Measurements from ENCODE around the gene SLC35C1.

DNA sequence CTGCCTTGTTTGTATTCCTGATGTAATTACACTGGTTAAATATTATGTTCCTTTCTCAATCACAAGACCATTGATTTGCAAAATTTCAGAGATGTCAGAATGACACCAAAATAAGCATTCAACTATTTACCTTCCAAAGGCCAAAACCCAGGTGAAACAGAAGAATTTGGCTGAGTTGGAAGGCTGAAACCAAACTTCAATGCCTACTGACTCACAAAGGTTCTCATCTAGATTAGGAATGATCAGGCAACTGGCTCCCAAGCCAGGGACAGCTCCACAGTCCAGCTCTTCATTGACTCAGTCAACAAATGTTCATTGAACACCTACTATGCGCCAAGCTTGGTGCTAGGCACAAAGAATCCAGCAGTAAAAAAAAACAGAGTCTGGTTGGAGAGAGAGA lies 13.4 kb upstream of the SLC35C1 start:
- no peak for TF ChIP-seq POLR2AphosphoS5 (IDR thresholded peaks at IDR 0.05)
- TF ChIP-seq, protein P1, sequence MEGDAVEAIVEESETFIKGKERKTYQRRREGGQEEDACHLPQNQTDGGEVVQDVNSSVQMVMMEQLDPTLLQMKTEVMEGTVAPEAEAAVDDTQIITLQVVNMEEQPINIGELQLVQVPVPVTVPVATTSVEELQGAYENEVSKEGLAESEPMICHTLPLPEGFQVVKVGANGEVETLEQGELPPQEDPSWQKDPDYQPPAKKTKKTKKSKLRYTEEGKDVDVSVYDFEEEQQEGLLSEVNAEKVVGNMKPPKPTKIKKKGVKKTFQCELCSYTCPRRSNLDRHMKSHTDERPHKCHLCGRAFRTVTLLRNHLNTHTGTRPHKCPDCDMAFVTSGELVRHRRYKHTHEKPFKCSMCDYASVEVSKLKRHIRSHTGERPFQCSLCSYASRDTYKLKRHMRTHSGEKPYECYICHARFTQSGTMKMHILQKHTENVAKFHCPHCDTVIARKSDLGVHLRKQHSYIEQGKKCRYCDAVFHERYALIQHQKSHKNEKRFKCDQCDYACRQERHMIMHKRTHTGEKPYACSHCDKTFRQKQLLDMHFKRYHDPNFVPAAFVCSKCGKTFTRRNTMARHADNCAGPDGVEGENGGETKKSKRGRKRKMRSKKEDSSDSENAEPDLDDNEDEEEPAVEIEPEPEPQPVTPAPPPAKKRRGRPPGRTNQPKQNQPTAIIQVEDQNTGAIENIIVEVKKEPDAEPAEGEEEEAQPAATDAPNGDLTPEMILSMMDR (IDR thresholded peaks at IDR 0.05), result no peak

Data from sigmoid colon (tissue), 4 donors.